Medulla oblongata (tissue), 1 donor: ENCODE data around the gene ZNF471.

Experiments
- DNase-seq: peaks from one replicate; pipeline ENCODE4 v3.0.0-alpha.2; 2015; ENCODE audit errors: extremely low spot score

ZNF471 gene

GRCh38 chr19:56573914-56574313 is 66.3 kb downstream of the ZNF471 start:
- DNase-seq, result no peak

GRCh38 chr19:56577719-56578602 is 70.3 kb downstream of the ZNF471 start:
- no peak for DNase-seq
